ENCODE data around the gene TSFM.

- TF ChIP-seq CTCF (IDR thresholded peaks at IDR 0.05) (no peak), POLR2A (IDR thresholded peaks at IDR 0.05) (no peak)
Observed at GRCh38 chr12:57764662-57765002, 18.0 kb upstream of the TSFM start.
